DND-41 (cell line): Measurements from ENCODE around the gene MTF2.
"Not testable (repeated sequence)": the region's sequence is repeated elsewhere in the genome, so short reads cannot be mapped to it uniquely, and the experiment has no call there.

Source experiments
- ATAC-seq: fragments of 200-7000 bp; cut with Tn5 transposase; 3 replicates; pipeline ENCODE4 v1.9.1; 2021; ENCODE audit warnings: low read depth; ENCODE audit not compliant: insufficient read depth
- DNase-seq: peaks from one replicate; pipeline ENCODE4 v3.0.0-alpha.2; 2020
- H2AFZ ChIP-seq: 2 replicates; pipeline ENCODE4 v1.6.0; 2012; ENCODE audit warnings: low read depth, low read length
- H3K27ac ChIP-seq: 2 replicates; pipeline ENCODE4 v1.5.1; 2012; ENCODE audit warnings: low read length, inconsistent platforms
- H3K27me3 ChIP-seq: fragments of 200-600 bp; sonication (generic); 2 replicates; pipeline ENCODE4 v1.6.0; 2012; ENCODE audit warnings: low read length, mild to moderate bottlenecking, inconsistent platforms; ENCODE audit not compliant: insufficient read depth, poor library complexity
- H3K36me3 ChIP-seq: 2 replicates; pipeline ENCODE4 v1.5.1; 2012; ENCODE audit warnings: low read length, inconsistent platforms; ENCODE audit not compliant: insufficient read depth
- H3K4me1 ChIP-seq: 2 replicates; pipeline ENCODE4 v1.5.1; 2012; ENCODE audit warnings: mild to moderate bottlenecking, low read length; ENCODE audit not compliant: insufficient read depth
- H3K4me2 ChIP-seq: 2 replicates; pipeline ENCODE4 v1.6.0; 2012; ENCODE audit warnings: mild to moderate bottlenecking, moderate library complexity, low read length, inconsistent platforms; ENCODE audit not compliant: insufficient read depth
- H3K4me3 ChIP-seq, 2 experiments: fragments of 200-600 bp in 1 of 2; shearing (Covaris generic) in 1 of 2; 2 replicates each; pipeline ENCODE4 v1.5.1; 2012 to 2016; ENCODE audit warnings: inconsistent platforms in 2 of 2, low read length in 2 of 2, mild to moderate bottlenecking in 2 of 2, low read depth in 1 of 2, moderate library complexity in 1 of 2
- H3K79me2 ChIP-seq: 2 replicates; pipeline ENCODE4 v1.6.0; 2012; ENCODE audit warnings: low read length, inconsistent platforms; ENCODE audit not compliant: insufficient read depth
- H3K9ac ChIP-seq: 2 replicates; pipeline ENCODE4 v1.6.0; 2012; ENCODE audit warnings: low read depth, mild to moderate bottlenecking, inconsistent platforms, low read length, moderate library complexity
- H3K9me3 ChIP-seq: 2 replicates; pipeline ENCODE4 v1.5.1; 2012; ENCODE audit warnings: low read length, moderate library complexity, mild to moderate bottlenecking, inconsistent platforms; ENCODE audit not compliant: insufficient read depth, severe bottlenecking
- H4K20me1 ChIP-seq: 2 replicates; pipeline ENCODE4 v1.6.0; 2012; ENCODE audit warnings: low read length; ENCODE audit not compliant: insufficient read depth
- CTCF ChIP-seq: IDR thresholded peaks from 2 replicates; pipeline ENCODE4 v1.5.1; 2012; ENCODE audit warnings: borderline replicate concordance, low read length, moderate library complexity, mild to moderate bottlenecking; ENCODE audit not compliant: poor library complexity, severe bottlenecking; ENCODE audit errors: extremely low read depth
- EZH2 ChIP-seq: IDR thresholded peaks from 3 replicates; pipeline ENCODE4 v1.6.1; 2012; ENCODE audit warnings: borderline replicate concordance, low read depth, mild to moderate bottlenecking, moderate library complexity, low read length, inconsistent platforms; ENCODE audit not compliant: severe bottlenecking

MTF2 gene

GRCh38 chr1:93078986-93079654 lies at the start of gene MTF2:
Gene MTF2, plus strand, starts transcription at chr1:93079283. Its CDS starts 244 bp downstream, at chr1:93079527.
- peak within 1 kb of the TSS; percentile 91 for H3K9ac ChIP-seq
- H3K36me3 ChIP-seq, result peaks cover 31% of the 10 kb centered on the region
- peak; percentile 98 for DNase-seq
- H3K4me3 ChIP-seq, result peak within 1 kb of the TSS; percentile 78 to 80
- TF ChIP-seq EZH2, result no peak
- TF ChIP-seq CTCF, result no peak
- peaks cover 11% of the 10 kb centered on the region for H3K9me3 ChIP-seq
- H3K4me1 ChIP-seq, result peaks cover 41% of the 10 kb centered on the region
- ATAC-seq, result peak; percentile 81
- H3K4me2 ChIP-seq, result peak within 1 kb of the TSS; percentile 65
- peak within 1 kb of the TSS; percentile 80 for H2AFZ ChIP-seq
- no peaks in the 10 kb centered on the region for H3K27me3 ChIP-seq
- peak within 1 kb of the TSS; percentile 98 for H3K27ac ChIP-seq
- peaks cover 62% of the 10 kb centered on the region for H3K79me2 ChIP-seq
- H4K20me1 ChIP-seq, result peaks cover 37% of the 10 kb centered on the region

GRCh38 chr1:93029317-93029716 lies 49.8 kb upstream of the MTF2 start:
- Histone ChIP-seq H2AFZ (no peak overlapping the region), H3K36me3 (no peaks in the 10 kb centered on the region), H3K4me2 (peak overlapping the region; percentile 43), H3K27me3 (no peaks in the 10 kb centered on the region), H3K79me2 (peaks cover 3% of the 10 kb centered on the region; the same call in 1 of the 2 replicates), H3K4me3 (no peak overlapping the region), H3K27ac (peak overlapping the region; percentile 96), H3K9me3 (no peaks in the 10 kb centered on the region), H3K9ac (peak overlapping the region; percentile 51), H4K20me1 (no peaks in the 10 kb centered on the region), H3K4me1 (peaks cover 93% of the 10 kb centered on the region)
- DNase-seq (peak; percentile 95), ATAC-seq (peak; percentile 88)
- TF ChIP-seq EZH2 (no peak), CTCF (peak; percentile 20)

GRCh38 chr1:93030191-93030590 lies 48.9 kb upstream of the MTF2 start:
- Histone ChIP-seq H3K4me1 (peaks cover 97% of the 10 kb centered on the region), H3K9ac (peak overlapping the region; percentile 51), H3K27ac (peak overlapping the region; percentile 96), H3K4me2 (peak overlapping the region; percentile 43; the same call in 1 of the 2 replicates)
- not testable (repeated sequence) for H3K4me3 ChIP-seq, H3K36me3 ChIP-seq, DNase-seq, H4K20me1 ChIP-seq, ATAC-seq, H3K27me3 ChIP-seq, H3K79me2 ChIP-seq, H3K9me3 ChIP-seq, H2AFZ ChIP-seq

GRCh38 chr1:93031711-93032110 lies 47.4 kb upstream of the MTF2 start:
- no peak for DNase-seq

More at GRCh38 chr1:93031711-93032110, 47.4 kb upstream of the MTF2 start:
- H3K4me3 ChIP-seq, result no peak overlapping the region
- no peaks in the 10 kb centered on the region for H3K9me3 ChIP-seq
- no peak overlapping the region for H3K4me2 ChIP-seq
- no peak for ATAC-seq
- H2AFZ ChIP-seq, result no peak overlapping the region
- no peaks in the 10 kb centered on the region for H3K36me3 ChIP-seq
- no peaks in the 10 kb centered on the region; the same call in 1 of the 2 replicates for H3K79me2 ChIP-seq
- TF ChIP-seq EZH2 (no peak), CTCF (no peak)
- peaks cover 98% of the 10 kb centered on the region for H3K4me1 ChIP-seq
- no peaks in the 10 kb centered on the region for H3K27me3 ChIP-seq
- H4K20me1 ChIP-seq, result no peaks in the 10 kb centered on the region
- peak overlapping the region; percentile 72 for H3K27ac ChIP-seq
- H3K9ac ChIP-seq, result no peak overlapping the region
